Thyroid gland (tissue), 4 donors: Measurements from ENCODE around the gene ANKRD11. TPM values are rescaled to one million over a fixed set of nuclear protein-coding genes. Genes with fewer than 3 reads are reported as not detected.

Experiments used
- DNase-seq, 2 donors: peaks; one replicate each; pipeline ENCODE4 v3.0.0-alpha.2; 2019
- H3K27ac ChIP-seq, 3 donors: fragments of 200-600 bp; sonication (generic); 1 replicate in 2 of 3; 2 replicates in 1 of 3; pipeline ENCODE4 v1.5.1; 2016 to 2019; ENCODE audit warnings: mild to moderate bottlenecking in 1 of 3, moderate library complexity in 1 of 3
- H3K27me3 ChIP-seq: fragments of 200-600 bp; sonication (generic); one replicate; pipeline ENCODE4 v1.5.1; 2019
- H3K36me3 ChIP-seq, 2 donors: fragments of 200-600 bp; sonication (generic); one replicate each; pipeline ENCODE4 v1.5.1; 2016 to 2019
- H3K4me1 ChIP-seq, 2 donors: fragments of 200-600 bp; sonication (generic); one replicate each; pipeline ENCODE4 v1.5.1; 2017 to 2019
- H3K4me3 ChIP-seq, 3 donors: fragments of 200-600 bp; sonication (generic); replicated peaks in 1 of 3; 1 replicate in 2 of 3; 2 replicates in 1 of 3; pipeline ENCODE4 v1.5.1; 2016; ENCODE audit warnings: mild to moderate bottlenecking in 1 of 3
- H3K9me3 ChIP-seq: fragments of 200-600 bp; sonication (generic); one replicate; pipeline ENCODE4 v1.5.1; 2017
- POLR2A ChIP-seq, 2 donors: fragments of 450-650 bp; IDR thresholded peaks; one replicate each; pipeline ENCODE4 v1.6.1; 2017; ENCODE audit warnings: antibody characterized with exemption in 2 of 2, mild to moderate bottlenecking in 2 of 2, moderate library complexity in 1 of 2
- WGBS, 2 donors: methylation state at CpG; one replicate each; pipeline ENCODE4 v1.1.5; 2017; 5-methylcytosine and 5-hydroxymethylcytosine counted together
- intact Hi-C: fragments of 100-400 bp; cut with DNase I; formaldehyde crosslinking; loops from one replicate; pipeline ENCODE4 v1.15.1; 2023
- total RNA-seq, 4 donors: library from RNA; depleted of rRNA; stranded (reverse); fragments of >200 nt; gene quantifications; one replicate each; pipeline ENCODE4 v1.2.3, GENCODE V29; 2016
- TF ChIP-seq, protein P1 (sequence below), 6 experiments: fragments of 200-600 bp in 3 of 6; fragments of 450-650 bp in 3 of 6; sonication (generic) in 3 of 6; IDR thresholded peaks; one replicate each; pipeline ENCODE4 v1.5.1; 2016 to 2019; ENCODE audit warnings: antibody characterized with exemption in 6 of 6, mild to moderate bottlenecking in 2 of 6, inconsistent platforms in 1 of 6, moderate library complexity in 1 of 6

Gene ANKRD11
- total RNA-seq, 4 donors from 2014 or later, result 62.1 to 90.4 (median 75.0) TPM

DNA sequence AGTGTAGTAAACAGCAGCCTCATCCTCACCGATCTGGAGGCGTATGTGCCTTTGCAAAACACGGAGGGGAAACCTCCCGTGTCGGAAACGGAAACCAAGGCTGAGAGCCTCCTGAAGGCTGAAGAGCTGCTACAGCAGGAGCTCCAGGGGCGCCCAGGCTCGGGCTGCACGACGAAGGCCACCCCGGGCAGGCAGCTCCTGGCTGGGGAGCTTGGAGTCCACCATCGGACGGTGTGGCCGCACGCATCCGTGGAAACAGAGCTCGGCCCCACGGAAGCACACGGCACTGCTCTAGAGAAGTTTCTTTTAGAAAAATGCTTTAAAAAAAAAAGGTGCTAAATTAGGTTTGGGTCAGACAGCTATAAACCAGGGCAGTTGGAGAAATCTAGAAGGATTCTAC, 201.4 kb downstream of the ANKRD11 start:
- no peak for TF ChIP-seq POLR2A (IDR thresholded peaks at IDR 0.05)
- TF ChIP-seq, protein P1, sequence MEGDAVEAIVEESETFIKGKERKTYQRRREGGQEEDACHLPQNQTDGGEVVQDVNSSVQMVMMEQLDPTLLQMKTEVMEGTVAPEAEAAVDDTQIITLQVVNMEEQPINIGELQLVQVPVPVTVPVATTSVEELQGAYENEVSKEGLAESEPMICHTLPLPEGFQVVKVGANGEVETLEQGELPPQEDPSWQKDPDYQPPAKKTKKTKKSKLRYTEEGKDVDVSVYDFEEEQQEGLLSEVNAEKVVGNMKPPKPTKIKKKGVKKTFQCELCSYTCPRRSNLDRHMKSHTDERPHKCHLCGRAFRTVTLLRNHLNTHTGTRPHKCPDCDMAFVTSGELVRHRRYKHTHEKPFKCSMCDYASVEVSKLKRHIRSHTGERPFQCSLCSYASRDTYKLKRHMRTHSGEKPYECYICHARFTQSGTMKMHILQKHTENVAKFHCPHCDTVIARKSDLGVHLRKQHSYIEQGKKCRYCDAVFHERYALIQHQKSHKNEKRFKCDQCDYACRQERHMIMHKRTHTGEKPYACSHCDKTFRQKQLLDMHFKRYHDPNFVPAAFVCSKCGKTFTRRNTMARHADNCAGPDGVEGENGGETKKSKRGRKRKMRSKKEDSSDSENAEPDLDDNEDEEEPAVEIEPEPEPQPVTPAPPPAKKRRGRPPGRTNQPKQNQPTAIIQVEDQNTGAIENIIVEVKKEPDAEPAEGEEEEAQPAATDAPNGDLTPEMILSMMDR (IDR thresholded peaks at IDR 0.05), result no peak
- H3K27me3 ChIP-seq, result no peaks in the 10 kb centered on the region
- H3K9me3 ChIP-seq, result no peaks in the 10 kb centered on the region
- H3K4me3 ChIP-seq, result no peak overlapping the region
- intact Hi-C loops, result loop anchor here (5.0 kb wide), 1 partner anchor 47 kb away; no protein-coding TSS in a partner anchor
- no peak overlapping the region for H3K27ac ChIP-seq
- peaks cover 23 to 43% of the 10 kb centered on the region in 2 donors for H3K36me3 ChIP-seq
- no peaks in the 10 kb centered on the region for H3K4me1 ChIP-seq
- WGBS, 2 donors, result 94% methylated on average over 19 of the region's 19 CpGs
- no peak for DNase-seq

DNA sequence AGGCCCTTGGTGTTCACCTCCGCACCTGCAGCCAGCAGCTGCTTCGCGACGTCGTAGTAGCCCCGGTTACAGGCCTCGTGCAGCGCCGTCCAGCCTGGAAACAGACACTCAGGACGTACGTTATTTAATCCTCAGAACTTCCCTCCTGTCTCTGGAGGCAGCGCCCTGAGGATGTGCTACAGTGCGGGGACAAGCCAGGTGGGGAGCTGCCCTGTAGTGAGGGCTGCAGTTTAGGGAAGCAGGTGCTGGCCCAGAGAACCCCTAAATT, 201.8 kb downstream of the ANKRD11 start:
- Histone ChIP-seq H3K4me3 (no peak overlapping the region), H3K9me3 (no peaks in the 10 kb centered on the region), H3K27me3 (no peaks in the 10 kb centered on the region), H3K4me1 (no peaks in the 10 kb centered on the region), H3K27ac (no peak overlapping the region), H3K36me3 (peaks cover 23 to 43% of the 10 kb centered on the region in 2 donors)
- intact Hi-C loops, result loop anchor here (5.0 kb wide), 1 partner anchor 46 kb away; no protein-coding TSS in a partner anchor
- TF ChIP-seq, protein P1 (IDR thresholded peaks at IDR 0.05), result no peak
- no peak for TF ChIP-seq POLR2A (IDR thresholded peaks at IDR 0.05)
- no peak for DNase-seq
- 93 to 99% methylated on average over 13 of the region's 13 CpGs for WGBS, 2 donors

DNA sequence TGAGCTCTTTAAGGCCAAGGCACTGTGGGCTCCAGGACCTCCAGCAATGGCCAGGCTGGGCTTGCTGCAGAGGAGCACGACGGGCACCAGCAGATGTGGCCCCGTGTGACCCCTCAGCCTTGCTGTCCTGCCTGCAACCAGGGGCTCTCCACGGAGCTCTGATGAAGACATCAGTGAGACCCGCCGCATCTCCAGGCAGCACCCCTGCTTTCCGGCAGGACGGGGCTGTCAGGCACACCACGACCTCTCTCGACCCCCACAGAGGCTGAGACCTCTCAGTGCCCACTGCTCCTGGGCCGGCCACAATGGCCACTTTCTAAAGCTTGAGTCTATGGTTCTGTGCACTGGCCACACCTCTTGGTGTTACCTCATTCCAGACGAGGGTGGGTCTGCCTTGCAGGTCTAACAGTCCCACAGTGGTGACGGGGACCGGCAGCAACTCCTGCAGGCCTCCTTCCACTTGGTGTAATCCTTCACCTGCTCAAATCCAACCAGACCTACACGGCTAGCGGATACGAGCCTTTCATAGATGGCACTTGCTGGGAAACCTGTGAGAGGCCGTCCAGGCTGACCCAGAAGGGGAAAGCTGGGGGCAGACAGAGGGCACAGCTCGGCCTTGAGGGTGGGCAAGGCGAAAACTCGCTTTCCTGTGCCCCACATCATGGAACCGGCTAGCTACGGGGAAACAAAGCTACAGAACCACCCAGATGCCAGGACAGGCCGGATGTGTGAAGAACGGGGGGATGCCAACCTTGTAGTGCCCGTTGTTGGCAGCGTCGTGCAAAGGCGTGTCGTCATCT, 202.4 kb downstream of the ANKRD11 start:
- Histone ChIP-seq H3K36me3 (peaks cover 23 to 43% of the 10 kb centered on the region in 2 donors), H3K27ac (no peak overlapping the region), H3K9me3 (no peaks in the 10 kb centered on the region), H3K4me3 (no peak overlapping the region), H3K27me3 (no peaks in the 10 kb centered on the region), H3K4me1 (no peaks in the 10 kb centered on the region)
- no peak for DNase-seq
- 92 to 95% methylated on average over 24 to 28 of the region's 30 CpGs for WGBS, 2 donors
- intact Hi-C loops, result loop anchor here (5.0 kb wide), 1 partner anchor 46 kb away; no protein-coding TSS in a partner anchor
- no peak for TF ChIP-seq POLR2A (IDR thresholded peaks at IDR 0.05)
- TF ChIP-seq, protein P1 (IDR thresholded peaks at IDR 0.05), result no peak

DNA sequence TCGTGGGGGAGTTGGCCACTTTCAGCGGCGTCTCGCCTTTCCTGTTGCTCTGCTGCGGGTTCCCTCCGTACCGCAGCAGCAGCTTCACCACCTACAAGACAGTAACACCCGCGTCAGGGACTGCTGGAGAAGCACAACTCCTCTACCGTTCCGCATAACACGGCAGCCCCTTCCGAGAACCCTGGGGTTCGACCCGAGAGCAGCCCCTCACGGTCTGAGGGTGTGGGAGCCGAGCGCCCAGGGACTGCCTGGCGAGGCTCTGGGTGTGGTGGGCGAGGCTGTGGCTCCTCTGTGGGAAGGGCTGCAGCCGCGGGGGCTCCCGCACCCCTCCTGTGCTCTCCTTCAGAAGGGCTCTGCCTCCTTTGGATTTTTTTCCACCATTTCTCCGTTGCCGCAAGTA, 204.3 kb downstream of the ANKRD11 start:
- peaks cover 29 to 43% of the 10 kb centered on the region in 2 donors for H3K36me3 ChIP-seq
- intact Hi-C loops, result loop anchor here (5.0 kb wide), 1 partner anchor 44 kb away; no protein-coding TSS in a partner anchor
- WGBS, 2 donors, result 91 to 92% methylated on average over 24 to 25 of the region's 25 CpGs
- TF ChIP-seq, protein P1 (IDR thresholded peaks at IDR 0.05), result no peak
- TF ChIP-seq POLR2A (IDR thresholded peaks at IDR 0.05), result no peak
- no peak overlapping the region for H3K4me3 ChIP-seq
- DNase-seq, result no peak
- no peaks in the 10 kb centered on the region for H3K9me3 ChIP-seq
- no peaks in the 10 kb centered on the region for H3K4me1 ChIP-seq
- no peaks in the 10 kb centered on the region for H3K27me3 ChIP-seq
- H3K27ac ChIP-seq, result no peak overlapping the region

DNA sequence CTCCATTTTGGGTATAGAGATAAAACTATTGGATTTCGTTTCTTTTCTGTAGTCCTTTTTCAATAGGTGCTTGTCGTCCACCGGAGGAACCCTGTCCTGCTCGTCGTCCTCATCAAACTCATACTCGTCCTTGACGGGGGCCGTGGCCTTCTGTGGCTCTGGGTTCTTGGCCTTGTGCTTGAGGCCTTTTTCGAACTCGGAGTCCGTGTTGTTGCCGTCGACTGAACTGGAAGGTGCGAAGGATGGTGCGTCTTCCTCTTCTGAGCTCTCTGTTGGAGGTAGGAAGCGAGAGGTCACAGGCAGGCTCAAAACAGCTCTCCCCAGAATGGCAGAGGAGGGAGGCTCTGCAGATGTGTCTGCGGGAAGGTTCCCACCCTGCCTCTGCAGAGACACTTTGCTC, 205.0 kb downstream of the ANKRD11 start:
- H3K9me3 ChIP-seq, result no peaks in the 10 kb centered on the region
- TF ChIP-seq, protein P1 (IDR thresholded peaks at IDR 0.05), result no peak
- 95% methylated on average over 17 of the region's 17 CpGs for WGBS, 2 donors
- DNase-seq, result no peak
- peaks cover 37 to 43% of the 10 kb centered on the region in 2 donors for H3K36me3 ChIP-seq
- H3K27ac ChIP-seq, result no peak overlapping the region
- H3K4me3 ChIP-seq, result no peak overlapping the region
- H3K27me3 ChIP-seq, result no peaks in the 10 kb centered on the region
- intact Hi-C loops, result loop anchor here (5.0 kb wide), 1 partner anchor 43 kb away; no protein-coding TSS in a partner anchor
- H3K4me1 ChIP-seq, result no peaks in the 10 kb centered on the region
